ENCODE results near the gene WWOX.

GRCh38 chr16:78284957-78285434, 185.5 kb downstream of the WWOX start:
- no peak for TF ChIP-seq ZNF274 (IDR thresholded peaks at IDR 0.05; ENCODE audit: low read depth, low read length)
- no peak for TF ChIP-seq SUZ12 (IDR thresholded peaks at IDR 0.05; ENCODE audit: extremely low read depth, insufficient read depth, insufficient read length)

Data from NT2/D1 (cell line).